Mammary epithelial cell (primary cell): Measurements from ENCODE around the gene SHANK1.

ENCODE experiments used
- CTCF ChIP-seq, 2 donors: IDR thresholded peaks in 1 of 2; conservative IDR thresholded peaks in 1 of 2; 2 replicates each; pipeline ENCODE4 v1.5.1; 2011 to 2012; ENCODE audit warnings: inconsistent platforms in 2 of 2, low read length in 2 of 2, mild to moderate bottlenecking in 2 of 2, control low read depth in 1 of 2, low read depth in 1 of 2; ENCODE audit not compliant: insufficient read depth in 1 of 2; ENCODE audit errors: extremely low read depth in 1 of 2
- EZH2 ChIP-seq: IDR thresholded peaks from 2 replicates; pipeline ENCODE4 v1.6.1; 2012; ENCODE audit warnings: low read length, inconsistent platforms, borderline replicate concordance

GRCh38 chr19:50628146-50628545 lies 91.5 kb downstream of the SHANK1 start:
- TF ChIP-seq CTCF (conservative IDR thresholded peaks at IDR 0.05 in 1 of 2, IDR thresholded peaks at IDR 0.05 in 1 of 2; ENCODE audit: extremely low read depth in 1 of 2, insufficient read depth in 1 of 2, low read depth in 1 of 2, low read length in 2 of 2) (no peak), EZH2 (no peak)
